OCI-LY3 (cell line): Measurements from ENCODE around the gene GKN1.

Experiments
- EZH2phosphoT487 ChIP-seq: fragments of 200-600 bp; shearing (Covaris generic); IDR thresholded peaks from 2 replicates; pipeline ENCODE4 v1.6.1; 2018; ENCODE audit warnings: antibody characterized with exemption, mixed run types, low read depth
- TF ChIP-seq, protein P1 (sequence below): fragments of 200-600, 300-600 bp; sonication (generic); IDR thresholded peaks from 2 replicates; pipeline ENCODE4 v1.5.1; 2014; ENCODE audit warnings: antibody characterized with exemption, low read length, low read depth

DNA sequence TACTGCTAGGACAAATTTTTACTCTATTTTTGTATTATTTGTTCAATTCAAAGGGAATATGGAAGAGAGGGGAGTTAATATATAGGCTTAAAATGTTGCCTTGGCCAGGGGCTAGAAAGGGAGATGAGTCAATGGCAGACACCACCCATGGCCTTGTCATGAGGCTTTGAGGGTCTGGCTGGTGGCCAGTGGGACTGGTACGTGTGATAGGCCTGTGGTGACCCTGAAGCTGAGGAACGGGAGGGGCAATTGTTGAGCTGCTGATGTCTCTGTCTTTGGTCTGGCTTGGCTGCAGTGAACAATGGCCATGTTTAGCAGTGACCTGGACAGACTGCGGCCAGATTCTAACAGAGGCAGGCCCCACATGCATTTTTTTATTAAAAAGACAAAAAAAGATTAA is 18.5 kb downstream of the GKN1 start:
- TF ChIP-seq, protein P1, sequence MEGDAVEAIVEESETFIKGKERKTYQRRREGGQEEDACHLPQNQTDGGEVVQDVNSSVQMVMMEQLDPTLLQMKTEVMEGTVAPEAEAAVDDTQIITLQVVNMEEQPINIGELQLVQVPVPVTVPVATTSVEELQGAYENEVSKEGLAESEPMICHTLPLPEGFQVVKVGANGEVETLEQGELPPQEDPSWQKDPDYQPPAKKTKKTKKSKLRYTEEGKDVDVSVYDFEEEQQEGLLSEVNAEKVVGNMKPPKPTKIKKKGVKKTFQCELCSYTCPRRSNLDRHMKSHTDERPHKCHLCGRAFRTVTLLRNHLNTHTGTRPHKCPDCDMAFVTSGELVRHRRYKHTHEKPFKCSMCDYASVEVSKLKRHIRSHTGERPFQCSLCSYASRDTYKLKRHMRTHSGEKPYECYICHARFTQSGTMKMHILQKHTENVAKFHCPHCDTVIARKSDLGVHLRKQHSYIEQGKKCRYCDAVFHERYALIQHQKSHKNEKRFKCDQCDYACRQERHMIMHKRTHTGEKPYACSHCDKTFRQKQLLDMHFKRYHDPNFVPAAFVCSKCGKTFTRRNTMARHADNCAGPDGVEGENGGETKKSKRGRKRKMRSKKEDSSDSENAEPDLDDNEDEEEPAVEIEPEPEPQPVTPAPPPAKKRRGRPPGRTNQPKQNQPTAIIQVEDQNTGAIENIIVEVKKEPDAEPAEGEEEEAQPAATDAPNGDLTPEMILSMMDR = no peak
- TF ChIP-seq EZH2phosphoT487 = no peak
